ENCODE results near the gene CLCN6. TPM values are rescaled to one million over a fixed set of nuclear protein-coding genes. Genes with fewer than 3 reads are reported as not detected.
A peak's percentile ranks its signal among the peaks of the same experiment; 100 is the strongest.
"Not testable (repeated sequence)": the region's sequence is repeated elsewhere in the genome, so short reads cannot be mapped to it uniquely, and the experiment has no call there.

CLCN6 gene
- total RNA-seq, 1 donor from 2014 or later = 27.1 TPM

DNA sequence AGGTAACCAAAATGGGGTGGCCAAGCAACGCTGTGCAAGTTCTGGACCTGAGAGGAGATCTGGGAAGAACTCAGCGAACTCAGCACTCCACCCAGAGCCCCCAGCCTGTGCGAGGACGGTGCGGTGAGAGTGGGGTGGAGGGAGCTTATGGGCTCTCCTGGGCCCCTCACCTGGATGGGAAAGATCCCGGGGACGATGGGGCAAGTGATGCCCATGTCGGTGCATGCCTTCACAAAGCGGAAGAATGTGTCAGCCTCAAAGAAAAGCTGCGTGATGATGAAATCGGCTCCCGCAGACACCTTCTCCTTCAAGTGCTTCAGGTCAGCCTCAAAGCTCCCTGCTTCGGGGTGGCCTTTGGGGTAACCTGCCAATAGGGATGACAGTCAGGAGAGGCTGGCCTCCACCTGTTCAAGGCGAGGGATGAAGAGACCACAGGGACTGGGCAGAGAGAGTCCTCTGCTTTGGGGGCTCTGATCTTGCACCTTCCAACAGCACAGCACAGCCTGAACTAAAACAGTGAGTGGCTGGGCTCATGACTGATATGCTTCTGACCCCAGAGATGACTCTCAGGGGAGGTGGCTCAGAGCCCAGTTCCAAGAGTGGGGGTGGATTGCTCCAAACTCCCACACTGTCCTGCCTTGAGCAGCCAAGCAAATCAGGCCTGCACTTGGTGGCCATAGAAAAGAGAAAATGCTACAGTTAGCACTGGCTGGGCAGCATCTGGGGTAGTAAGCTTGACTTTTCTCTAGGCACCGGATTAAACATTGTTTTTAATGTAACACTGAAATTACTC is 9.8 kb upstream of the CLCN6 start:
- no peak for DNase-seq (ENCODE audit: low spot score)

DNA sequence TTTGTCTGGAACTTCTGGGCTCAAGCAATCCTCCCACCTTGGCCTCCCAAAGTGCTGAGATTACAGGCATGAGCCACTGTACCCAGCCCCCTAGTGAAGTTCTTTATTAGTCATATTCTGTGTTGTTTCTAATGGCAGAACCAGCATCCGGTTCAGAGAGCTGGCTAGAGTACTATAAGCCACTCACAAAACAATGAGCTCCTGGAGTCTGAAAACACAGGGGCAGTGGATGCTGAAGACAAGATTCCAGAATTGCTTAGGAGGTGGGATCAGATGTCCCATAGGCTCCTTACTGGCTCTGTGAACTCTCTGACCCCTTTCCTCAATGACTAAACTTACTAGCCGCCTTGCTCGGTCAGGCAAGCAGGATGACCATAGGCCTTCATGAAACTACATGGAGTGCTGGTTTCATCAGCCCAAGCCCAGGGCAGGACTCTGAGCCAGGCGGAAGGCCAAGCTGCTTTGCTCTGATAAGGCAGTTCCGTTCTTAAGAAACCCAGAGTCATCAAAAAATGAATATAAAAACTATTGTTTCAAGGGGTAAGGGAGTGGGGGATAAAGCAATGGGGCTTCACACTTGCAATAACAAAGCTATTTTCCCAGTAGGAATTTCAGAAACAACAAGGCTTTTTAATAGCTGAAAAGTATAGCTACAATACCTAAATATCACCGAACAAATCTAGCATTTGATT is 8.3 kb upstream of the CLCN6 start:
- DNase-seq (ENCODE audit: low spot score) = no peak

DNA sequence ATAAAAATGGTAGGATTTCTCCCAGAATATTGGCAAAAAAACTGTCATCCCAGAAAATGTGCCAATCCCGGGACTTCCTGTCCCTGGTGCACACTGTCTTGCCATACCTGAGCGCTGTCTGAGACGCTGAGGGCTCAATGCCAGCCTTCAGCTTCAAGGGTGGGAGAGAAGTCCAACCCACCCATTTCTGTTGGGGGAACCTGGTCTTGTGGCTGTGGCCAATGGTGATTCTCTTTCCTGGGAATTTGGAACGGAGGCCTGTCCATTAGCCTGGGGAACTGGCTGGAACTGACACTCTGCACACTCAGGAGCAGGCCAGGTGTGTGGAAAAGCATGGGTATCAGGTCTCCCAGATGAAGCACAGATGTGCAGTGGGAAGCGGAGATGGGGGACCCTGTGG is 6.9 kb upstream of the CLCN6 start:
- DNase-seq (ENCODE audit: low spot score) = no peak

DNA sequence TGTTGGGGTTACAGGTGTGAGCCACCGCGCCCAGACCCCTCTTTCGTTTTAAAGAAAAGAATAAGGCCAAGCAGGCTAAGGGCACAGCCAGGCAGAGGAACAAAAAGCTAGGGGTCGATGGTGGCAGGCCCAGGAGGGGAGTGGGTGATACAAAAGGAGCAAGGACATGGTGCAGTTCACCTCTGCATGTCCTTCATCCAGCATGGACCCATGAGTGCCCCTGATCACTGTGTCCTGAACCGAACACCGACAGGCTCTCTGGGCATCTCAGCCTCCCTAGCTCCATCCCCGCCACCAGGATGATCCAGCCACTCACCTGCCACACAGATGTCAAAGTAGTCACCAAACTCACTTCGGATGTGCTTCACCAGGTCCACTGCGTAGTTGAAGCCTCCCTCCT is 6.1 kb upstream of the CLCN6 start:
- no peak for DNase-seq (ENCODE audit: low spot score)

DNA sequence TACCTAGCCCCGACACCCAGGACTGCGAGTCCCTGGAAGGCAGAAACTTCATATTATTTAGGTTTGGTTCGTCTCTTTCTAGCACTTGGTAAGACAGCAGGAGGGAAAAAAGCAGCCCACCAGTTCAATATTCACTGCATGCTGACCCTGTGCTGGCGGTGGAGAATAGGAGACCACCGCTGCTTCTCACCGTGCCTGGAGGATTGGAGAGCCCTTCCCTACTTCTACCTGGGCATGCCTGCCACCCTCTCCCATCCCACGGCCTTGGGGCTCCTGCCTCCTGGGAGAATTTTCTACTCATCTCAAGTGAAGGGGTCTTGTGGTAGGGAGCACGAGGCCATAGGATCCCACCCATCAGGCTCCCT is 5.6 kb upstream of the CLCN6 start:
- no peak for DNase-seq (ENCODE audit: low spot score)

DNA sequence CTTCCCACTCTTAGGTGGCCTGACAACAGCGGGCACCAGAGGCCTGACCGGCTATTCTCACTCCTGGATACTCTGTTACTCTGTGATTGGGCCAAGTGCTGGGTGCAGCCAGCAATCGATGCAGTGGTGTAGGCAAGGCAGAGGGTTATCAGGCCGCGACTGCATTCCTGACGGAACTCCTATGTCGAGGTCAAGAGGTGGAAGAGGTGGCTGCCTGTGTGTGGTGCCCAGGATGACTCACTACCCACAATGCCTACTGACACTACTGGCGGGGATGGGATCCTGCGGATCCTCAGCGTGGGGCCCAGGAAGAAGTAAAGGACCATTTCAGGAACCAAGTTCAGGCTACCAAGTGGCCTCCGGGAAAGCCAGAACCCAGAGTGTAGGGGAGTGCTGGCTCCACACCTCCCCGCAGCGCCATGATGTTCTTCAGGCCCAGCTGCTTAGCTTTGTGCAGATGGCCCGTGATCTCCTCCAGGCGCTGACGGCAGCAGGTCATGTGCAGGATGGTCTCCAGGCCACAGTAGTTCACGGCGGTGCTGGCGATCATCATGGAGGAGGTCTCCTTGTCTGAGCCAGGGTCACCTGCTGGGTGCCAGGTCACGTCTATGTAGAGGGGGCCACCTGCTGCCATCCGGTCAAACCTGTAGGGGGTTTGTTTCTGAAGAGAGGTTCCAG is 5.1 kb upstream of the CLCN6 start:
- DNase-seq (ENCODE audit: low spot score) = peak; percentile 89

DNA sequence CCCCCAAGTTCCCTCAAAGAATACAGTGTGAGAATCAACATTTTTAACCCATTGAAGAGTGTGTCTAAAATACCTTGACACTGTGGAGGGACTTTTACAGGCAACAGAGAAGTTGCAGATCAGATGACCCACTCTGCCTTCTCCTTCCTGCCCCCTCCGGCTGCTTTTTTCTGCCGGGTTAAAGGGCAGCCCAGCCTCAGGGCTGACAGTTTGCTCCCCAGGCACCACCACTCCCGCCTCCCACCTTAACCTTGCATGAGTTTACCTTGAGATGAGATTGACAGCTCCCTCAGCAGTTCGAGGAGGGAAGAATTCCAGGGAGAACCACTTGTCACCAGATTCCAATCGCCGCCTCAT is 3.4 kb upstream of the CLCN6 start:
- no peak for DNase-seq (ENCODE audit: low spot score)

DNA sequence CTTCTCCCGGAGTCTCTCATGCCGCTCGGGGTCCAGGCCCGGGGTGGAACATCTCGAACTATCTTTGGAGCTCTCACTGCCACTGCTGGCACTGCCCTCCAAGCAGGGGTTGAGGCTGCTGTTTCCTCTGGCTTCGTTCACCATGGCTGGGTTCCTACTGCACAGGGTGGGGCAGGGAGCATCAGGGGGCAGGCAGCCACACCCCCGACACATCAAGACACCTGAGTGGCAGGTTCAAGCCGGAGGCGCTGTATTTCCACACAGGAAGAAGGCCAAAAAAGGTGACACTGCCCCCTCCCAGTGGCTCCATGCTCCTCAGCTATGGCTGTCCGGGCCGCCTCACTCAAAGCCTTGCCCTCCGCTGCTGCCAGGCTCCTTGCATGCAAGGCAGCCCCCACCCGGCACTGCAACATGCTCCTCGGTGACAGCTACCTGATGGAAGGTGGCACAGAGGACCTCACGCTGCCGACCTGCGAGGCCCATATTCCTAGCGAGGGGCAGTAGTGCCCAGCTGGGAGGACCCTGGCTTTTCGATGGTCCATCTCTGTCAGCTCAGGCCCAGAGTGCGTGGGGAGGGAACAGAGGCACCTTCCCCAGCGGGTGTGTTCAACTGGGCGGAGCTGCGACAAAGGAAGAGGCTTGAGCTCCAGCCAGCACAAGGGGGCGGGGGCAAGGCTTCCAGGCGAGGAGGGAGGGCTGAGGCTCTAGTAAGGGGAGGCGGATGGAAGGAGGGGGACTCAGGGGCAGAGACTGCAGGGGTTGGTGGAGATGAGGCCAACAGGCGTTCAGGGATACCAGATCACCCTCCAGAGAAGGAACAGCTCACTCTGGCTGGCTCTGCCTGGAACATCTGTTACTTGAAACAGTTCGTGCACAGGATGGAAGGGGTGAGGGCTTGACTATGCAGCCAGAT is 2.8 kb upstream of the CLCN6 start:
- DNase-seq (ENCODE audit: low spot score) = peak; percentile 91

DNA sequence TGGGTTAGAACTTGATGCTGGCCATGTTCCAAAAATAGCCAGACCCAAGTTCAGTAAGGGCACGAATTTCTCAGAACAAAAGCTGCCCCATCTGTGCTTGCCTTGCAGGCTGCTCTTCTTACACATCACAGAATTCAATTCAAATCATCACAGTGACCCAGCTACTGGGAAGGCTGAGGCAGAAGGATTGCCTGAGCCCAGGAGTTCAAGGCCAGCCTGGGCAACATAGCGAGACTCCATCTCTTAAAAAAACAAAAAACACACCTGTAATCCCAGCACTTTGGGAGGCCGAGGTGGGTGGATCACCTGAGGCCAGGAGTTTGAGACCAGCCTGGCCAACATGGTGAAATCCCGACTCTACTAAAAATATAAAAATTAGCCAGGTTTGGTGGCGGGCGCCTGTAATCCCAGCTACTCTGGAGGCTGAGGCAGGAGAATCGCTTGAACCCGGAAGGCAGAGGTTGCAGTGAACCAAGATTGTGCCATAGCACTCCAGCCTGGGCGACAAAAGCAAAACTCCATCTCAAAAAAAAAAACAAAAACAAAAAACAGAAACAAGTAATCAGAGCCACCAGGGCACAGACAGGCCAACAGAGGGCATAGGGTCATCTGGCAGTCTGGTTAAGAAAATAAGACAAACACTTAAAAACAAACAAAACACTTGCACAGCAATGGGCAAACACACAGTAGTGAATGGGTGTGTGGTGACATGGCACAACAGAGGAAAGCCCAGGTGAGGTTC is 1.9 kb upstream of the CLCN6 start:
- DNase-seq (ENCODE audit: low spot score) = not testable (repeated sequence)

DNA sequence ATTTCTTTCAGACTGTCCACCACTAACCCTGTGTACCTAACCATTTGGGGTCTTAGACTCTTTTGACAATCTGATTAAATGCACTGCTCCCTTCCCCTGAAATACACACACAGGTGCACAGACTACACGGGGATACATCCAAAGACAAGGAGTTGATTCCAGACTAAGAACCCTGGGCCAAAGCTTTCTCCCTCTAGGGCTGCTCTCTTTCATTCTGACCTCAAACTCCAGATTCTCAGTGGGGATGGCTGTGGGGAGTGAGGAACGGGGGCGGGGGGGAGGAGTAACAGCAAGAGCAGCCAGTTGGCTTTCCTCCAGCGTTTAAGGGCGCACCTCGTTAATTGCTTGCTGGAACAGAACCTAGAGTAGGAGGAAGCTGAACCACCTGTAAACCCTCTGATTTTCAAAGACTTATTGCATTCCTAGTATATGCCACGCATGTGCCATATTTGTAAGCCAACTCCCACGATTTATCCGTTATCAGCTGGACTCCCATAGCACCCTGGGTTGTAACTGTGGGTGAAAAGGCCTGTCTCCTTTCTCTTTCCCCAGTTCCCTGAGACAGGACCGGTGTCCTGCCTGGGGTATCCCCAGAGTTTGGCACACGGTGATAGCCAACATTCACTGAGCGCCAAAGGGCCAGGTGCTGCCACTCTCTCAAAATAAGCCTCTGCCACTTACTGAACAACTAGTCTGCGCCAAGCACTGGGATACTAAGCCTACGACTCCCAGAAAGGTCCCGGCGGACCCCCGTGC is 1.1 kb upstream of the CLCN6 start:
- no peak for DNase-seq (ENCODE audit: low spot score)

DNA sequence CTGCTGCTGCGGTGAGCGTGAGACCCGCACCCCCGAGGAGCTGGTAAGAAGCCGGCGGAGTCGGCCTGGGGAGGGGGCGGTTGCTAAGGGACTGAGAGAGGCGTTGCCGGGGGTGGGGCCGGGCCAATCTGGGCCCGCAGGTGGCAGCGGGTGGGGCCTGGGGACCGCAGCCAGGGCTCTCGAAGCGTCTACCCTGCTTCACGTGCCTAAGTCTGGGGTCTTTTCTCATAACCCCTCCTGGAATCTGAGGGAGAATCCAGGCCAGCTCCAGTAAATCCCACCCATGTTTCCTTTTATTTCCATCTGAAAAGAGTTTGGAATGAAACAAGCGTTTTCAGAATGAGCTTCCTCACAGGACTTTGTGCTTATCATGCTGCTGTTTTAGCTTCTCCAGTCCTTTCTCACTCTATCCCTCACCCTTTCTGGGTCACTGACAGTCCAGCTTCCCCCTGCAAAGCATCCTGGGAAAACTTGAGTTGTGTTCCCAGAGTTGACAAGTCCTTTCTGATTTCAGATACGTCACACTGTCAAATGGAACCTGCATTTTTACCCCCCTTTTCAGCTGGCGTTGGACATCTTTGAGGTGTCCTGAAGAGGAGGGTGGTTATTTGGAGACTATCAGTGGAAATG is 431 bp downstream of the CLCN6 start:
- no peak for DNase-seq (ENCODE audit: low spot score)

DNA sequence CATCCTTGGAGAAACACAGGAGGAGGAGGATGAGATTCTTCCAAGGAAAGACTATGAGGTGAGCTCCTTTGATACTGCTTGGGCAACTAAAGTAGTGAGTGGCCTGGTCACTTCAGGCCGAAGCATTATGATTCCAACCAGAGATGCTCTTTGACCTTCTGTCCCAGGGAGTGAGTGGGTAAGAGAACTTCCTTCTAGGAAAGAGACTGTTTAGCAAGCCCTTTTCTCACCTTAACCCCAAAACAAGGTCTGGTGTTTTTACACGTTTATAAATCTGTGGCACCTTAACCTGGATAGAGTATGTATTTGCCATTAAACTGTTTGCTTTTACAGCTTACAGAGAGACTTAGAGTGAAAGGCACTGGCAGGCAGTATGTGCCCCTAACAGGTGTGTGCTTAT is 1.1 kb downstream of the CLCN6 start:
- no peak for DNase-seq (ENCODE audit: low spot score)

DNA sequence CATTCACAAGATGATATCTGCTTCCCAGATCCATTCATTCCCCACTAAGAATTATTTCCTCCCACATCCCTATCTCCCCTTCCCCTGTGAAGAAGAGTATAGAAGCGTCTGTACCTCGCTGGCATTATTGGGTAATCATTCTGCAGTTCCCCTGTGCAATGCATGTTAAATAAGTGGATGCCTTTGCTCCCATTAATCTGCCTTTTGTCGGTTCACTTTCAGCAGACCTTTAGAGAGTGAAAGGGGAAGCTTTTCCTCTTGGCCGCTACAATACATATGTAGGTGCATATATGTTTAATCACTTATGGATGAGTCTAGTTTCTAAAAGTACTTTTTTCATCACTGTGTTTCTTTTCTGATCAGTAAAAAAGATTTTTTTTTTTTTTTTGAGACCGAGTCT is 7.0 kb downstream of the CLCN6 start:
- DNase-seq (ENCODE audit: low spot score) = no peak

DNA sequence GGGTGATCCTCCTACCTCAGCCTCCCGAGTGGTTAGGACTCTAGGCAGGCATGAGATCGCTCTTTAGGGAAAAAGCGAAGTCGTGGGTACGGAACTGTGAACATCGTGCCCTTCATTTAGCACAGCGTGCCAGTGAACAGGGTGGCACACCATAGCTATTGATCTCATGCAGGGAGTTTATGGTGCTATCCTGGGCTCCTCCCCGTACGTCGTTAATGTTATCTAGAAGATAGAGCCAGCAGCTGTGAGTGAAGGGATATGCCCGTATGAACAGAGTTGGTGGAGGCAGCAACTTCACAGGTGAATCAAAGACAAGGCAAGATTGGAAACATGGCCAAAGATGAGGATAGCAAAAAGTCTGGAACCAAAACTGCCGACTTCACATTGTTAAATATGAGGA is 11.2 kb downstream of the CLCN6 start:
- DNase-seq (ENCODE audit: low spot score) = no peak

DNA sequence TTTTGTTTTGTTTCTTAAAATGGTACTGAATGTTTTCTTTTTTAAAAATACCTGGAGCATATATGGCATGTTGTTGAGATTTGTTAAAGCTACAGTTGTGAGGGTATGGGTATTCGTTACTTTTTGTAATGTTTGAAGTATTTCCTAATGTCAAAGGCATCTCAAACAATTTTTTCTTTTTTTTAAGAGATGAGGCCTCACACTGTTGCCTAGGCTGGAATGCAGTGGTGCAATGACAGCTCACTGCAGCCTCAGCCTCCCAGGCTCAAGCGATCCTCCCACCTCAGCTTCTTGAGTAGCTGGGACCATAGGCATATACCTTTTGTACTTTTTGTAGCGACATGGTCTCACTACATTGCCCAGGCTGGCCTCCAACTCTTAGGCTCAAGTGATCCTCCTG is 16.1 kb downstream of the CLCN6 start:
- DNase-seq (ENCODE audit: low spot score) = no peak

DNA sequence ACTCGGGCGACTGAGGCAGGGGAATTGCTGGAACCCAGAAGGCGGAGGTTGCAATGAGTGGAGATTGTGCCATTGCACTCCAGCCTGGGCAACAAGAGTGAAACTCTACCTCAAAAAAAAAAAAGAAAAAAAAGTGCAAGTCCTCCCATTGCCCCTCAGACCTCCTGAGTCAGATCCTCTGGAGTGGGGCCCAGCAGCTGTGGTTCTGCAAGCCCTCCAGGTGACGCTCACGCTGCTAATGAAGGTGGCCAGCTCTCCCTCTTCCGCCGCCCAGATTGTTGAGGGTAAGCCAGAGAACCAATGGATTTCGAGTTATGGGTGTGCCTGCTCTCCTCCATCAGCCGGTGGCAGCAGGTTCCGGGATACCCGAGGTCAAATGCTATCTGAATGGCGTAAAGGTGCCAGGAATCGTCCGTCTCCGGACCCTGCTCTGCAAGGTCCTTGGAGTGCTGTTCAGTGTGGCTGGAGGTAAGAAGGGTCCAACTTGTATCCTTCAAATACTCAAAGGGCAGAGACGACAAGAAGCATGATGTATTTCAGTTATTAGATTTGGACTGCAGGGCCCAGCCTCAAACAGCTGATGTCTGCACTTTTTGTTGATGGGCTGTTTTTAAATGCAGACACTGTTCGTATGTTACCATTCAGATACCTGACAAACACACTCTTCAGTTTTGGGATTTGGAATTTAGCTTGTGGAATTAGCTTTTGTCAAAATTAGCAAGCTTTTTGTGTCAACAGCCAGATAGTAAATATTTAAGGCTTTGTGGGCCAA is 17.6 kb downstream of the CLCN6 start:
- DNase-seq (ENCODE audit: low spot score) = no peak

DNA sequence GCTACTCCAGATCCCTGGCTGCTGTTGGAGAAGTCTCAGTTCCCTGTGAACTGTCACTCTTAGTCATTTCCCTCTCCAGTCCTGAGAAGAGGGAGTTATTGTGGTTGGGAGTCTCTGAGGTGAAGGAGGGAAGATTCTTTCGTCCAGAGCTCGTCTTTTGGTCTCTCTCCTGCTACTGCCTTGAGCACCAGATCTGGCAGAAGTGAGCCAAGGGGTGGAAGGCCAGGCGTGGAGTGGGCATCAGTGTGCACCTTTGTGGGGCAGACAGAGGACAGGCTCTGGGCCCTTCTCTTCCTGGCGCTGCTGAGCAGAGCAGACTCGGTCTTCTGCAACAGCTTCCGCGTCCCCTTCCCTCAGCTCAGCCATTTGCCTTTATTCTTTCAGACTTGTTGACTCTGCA is 19.1 kb downstream of the CLCN6 start:
- no peak for DNase-seq (ENCODE audit: low spot score)

DNA sequence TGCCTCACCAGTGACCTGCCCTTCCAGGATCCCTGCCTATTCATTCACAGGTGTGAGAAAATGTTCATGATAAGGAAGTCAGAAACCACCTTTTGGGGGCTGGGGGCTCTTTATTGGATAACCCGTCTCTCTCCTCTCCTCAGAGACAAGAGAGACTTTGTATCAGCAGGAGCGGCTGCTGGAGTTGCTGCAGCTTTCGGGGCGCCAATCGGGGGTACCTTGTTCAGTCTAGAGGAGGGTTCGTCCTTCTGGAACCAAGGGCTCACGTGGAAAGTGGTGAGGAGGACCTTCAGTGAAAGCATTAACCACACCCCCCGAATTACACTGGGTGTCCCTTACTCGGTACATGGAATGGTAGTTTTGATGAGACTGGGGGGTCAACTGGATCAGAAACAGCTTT is 21.0 kb downstream of the CLCN6 start:
- DNase-seq (ENCODE audit: low spot score) = no peak

DNA sequence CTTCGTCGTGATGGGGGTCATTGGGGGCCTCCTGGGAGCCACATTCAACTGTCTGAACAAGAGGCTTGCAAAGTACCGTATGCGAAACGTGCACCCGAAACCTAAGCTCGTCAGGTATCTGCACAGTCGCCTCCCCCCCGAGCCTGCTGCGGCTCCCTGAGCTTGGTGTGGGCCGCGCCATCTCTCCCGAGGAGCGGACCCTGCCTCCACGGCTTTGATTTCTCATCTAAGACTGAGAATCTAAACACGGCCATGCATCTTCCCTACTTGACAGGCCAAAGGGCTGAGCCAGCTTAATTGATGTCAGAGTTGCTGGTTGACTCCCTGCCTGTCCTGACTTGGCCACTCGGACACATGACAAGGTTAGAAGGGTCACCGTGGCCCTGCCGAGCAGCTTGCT is 22.5 kb downstream of the CLCN6 start:
- DNase-seq (ENCODE audit: low spot score) = no peak
